ENCODE data around the gene HABP4.

DNA sequence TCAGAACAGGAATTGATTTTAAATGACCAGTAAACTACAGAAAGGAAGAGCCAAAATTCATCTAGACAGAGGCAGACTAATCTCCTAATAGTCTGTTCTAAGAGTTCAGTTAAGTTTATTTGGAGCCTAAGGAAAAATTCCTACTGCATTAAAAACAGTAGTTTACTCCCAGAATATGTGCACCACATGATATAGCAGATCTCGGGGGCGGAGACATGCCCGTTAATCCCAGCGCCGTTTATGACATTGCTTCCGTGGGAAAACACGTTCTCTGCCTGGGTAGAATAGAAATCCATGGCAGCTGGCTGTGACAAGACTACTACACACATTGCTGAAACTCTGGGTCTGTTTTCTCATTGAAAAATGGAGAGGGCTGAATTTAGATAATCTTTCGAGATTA, 11.4 kb downstream of the HABP4 start:
- TF ChIP-seq, protein P1, sequence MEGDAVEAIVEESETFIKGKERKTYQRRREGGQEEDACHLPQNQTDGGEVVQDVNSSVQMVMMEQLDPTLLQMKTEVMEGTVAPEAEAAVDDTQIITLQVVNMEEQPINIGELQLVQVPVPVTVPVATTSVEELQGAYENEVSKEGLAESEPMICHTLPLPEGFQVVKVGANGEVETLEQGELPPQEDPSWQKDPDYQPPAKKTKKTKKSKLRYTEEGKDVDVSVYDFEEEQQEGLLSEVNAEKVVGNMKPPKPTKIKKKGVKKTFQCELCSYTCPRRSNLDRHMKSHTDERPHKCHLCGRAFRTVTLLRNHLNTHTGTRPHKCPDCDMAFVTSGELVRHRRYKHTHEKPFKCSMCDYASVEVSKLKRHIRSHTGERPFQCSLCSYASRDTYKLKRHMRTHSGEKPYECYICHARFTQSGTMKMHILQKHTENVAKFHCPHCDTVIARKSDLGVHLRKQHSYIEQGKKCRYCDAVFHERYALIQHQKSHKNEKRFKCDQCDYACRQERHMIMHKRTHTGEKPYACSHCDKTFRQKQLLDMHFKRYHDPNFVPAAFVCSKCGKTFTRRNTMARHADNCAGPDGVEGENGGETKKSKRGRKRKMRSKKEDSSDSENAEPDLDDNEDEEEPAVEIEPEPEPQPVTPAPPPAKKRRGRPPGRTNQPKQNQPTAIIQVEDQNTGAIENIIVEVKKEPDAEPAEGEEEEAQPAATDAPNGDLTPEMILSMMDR (IDR thresholded peaks at IDR 0.05): no peak
- no peak for TF ChIP-seq POLR2A (IDR thresholded peaks at IDR 0.05)
